NCI-H2029 treated with DMSO at 0.1 percent for 48 hours (cell line): Measurements from ENCODE around the gene NUDCD3.

Experiments used
- DNase-seq: peaks from one replicate; lab custom pipeline; 2025; lab: John Stamatoyannopoulos, UW

NUDCD3 gene

GRCh38 chr7:44353668-44354067 is 136.8 kb downstream of the NUDCD3 start:
- no peak for DNase-seq

- DNase-seq, result no peak
Observed at GRCh38 chr7:44348851-44349781, 141.3 kb downstream of the NUDCD3 start.

GRCh38 chr7:44348300-44348699 is 142.2 kb downstream of the NUDCD3 start:
- DNase-seq, result no peak

- no peak for DNase-seq
Observed at GRCh38 chr7:44347546-44348114, 142.8 kb downstream of the NUDCD3 start.

- no peak for DNase-seq
Observed at GRCh38 chr7:44346063-44346462, 144.4 kb downstream of the NUDCD3 start.

GRCh38 chr7:44341401-44341800 is 149.1 kb downstream of the NUDCD3 start:
- no peak for DNase-seq

- no peak for DNase-seq
Observed at GRCh38 chr7:44338600-44338999, 151.9 kb downstream of the NUDCD3 start.

- no peak for DNase-seq
Observed at GRCh38 chr7:44336491-44336890, 154.0 kb downstream of the NUDCD3 start.

GRCh38 chr7:44335184-44335583 is 155.3 kb downstream of the NUDCD3 start:
- no peak for DNase-seq

GRCh38 chr7:44334734-44335097 is 155.7 kb downstream of the NUDCD3 start:
- no peak for DNase-seq

GRCh38 chr7:44333911-44334733 is 156.3 kb downstream of the NUDCD3 start:
- DNase-seq, result no peak

- no peak for DNase-seq
Observed at GRCh38 chr7:44331682-44332081, 158.8 kb downstream of the NUDCD3 start.

- DNase-seq, result no peak
Observed at GRCh38 chr7:44330331-44330730, 160.1 kb downstream of the NUDCD3 start.

GRCh38 chr7:44329888-44330287 is 160.6 kb downstream of the NUDCD3 start:
- DNase-seq, result no peak
